HEK293 (cell line): ENCODE data around the gene CKB.

Experiments used
- CTCF ChIA-PET: fragments of 350-600 bp; formaldehyde crosslinking; extraction: SDS; loops from one replicate; lab custom pipeline; 2021; ENCODE audit warnings: antibody characterized with exemption; lab: Yijun Ruan, JAX
- POLR2A ChIA-PET: fragments of 300-600 bp; formaldehyde crosslinking; extraction: SDS; loops from one replicate; lab custom pipeline; 2020; ENCODE audit warnings: antibody characterized with exemption, inconsistent platforms; lab: Yijun Ruan, JAX
- H3K27ac ChIP-seq: fragments of 200-500 bp; sonication (Bioruptor generic); 2 replicates; pipeline ENCODE4 v1.5.1; 2014; ENCODE audit warnings: low read depth, low read length, control low read depth, inconsistent platforms; ENCODE audit errors: extremely low read depth
- H3K36me3 ChIP-seq, 2 experiments: fragments of 200-500 bp in 1 of 2; sonication (Bioruptor generic) in 1 of 2; 1 replicate in 1 of 2; 2 replicates in 1 of 2; pipeline ENCODE4 v1.5.1; 2014 to 2017; ENCODE audit warnings: inconsistent platforms in 2 of 2, low read length in 2 of 2; ENCODE audit not compliant: control insufficient read depth in 2 of 2, insufficient read depth in 1 of 2
- H3K4me1 ChIP-seq: fragments of 200-500 bp; sonication (Bioruptor generic); 2 replicates; pipeline ENCODE4 v1.5.1; 2014; ENCODE audit warnings: mild to moderate bottlenecking, low read length, inconsistent platforms; ENCODE audit not compliant: control insufficient read depth, insufficient read depth
- H3K4me3 ChIP-seq: 2 replicates; pipeline ENCODE4 v1.5.1; 2011; ENCODE audit warnings: low read depth, mild to moderate bottlenecking, control low read depth, low read length, moderate library complexity
- H3K9me3 ChIP-seq: fragments of 200-500 bp; sonication (Bioruptor generic); 2 replicates; pipeline ENCODE4 v1.5.1; 2014; ENCODE audit warnings: low read depth, low read length, inconsistent platforms; ENCODE audit not compliant: control insufficient read depth, insufficient read depth
- KLF1 ChIP-seq: fragments of 450-650 bp; formaldehyde crosslinking; IDR thresholded peaks from 2 replicates; pipeline ENCODE4 v1.5.1; 2016; ENCODE audit warnings: missing biosample characterization, missing genetic modification characterization
- MEIS1 ChIP-seq: sonication (generic); formaldehyde crosslinking; IDR thresholded peaks from 2 replicates; pipeline ENCODE4 v1.8.1; 2022; ENCODE audit warnings: missing genetic modification reagents, mild to moderate bottlenecking, borderline replicate concordance
- PRDM1 ChIP-seq: fragments of 450-650 bp; formaldehyde crosslinking; IDR thresholded peaks from 2 replicates; pipeline ENCODE4; 2016; ENCODE audit warnings: missing biosample characterization, missing genetic modification characterization
- PRDM6 ChIP-seq: fragments of 450-650 bp; formaldehyde crosslinking; IDR thresholded peaks from 2 replicates; pipeline ENCODE4 v1.5.1; 2017; ENCODE audit warnings: missing biosample characterization, missing genetic modification characterization
- SALL2 ChIP-seq: fragments of 450-650 bp; formaldehyde crosslinking; IDR thresholded peaks from 2 replicates; pipeline ENCODE4 v1.5.0; 2017; ENCODE audit warnings: missing biosample characterization, mild to moderate bottlenecking, missing genetic modification characterization, borderline replicate concordance
- SP7 ChIP-seq: fragments of 450-650 bp; formaldehyde crosslinking; IDR thresholded peaks from 2 replicates; pipeline ENCODE4 v1.5.1; 2016; ENCODE audit warnings: missing biosample characterization, missing genetic modification characterization
- ZBTB17 ChIP-seq: fragments of 450-650 bp; formaldehyde crosslinking; IDR thresholded peaks from 2 replicates; pipeline ENCODE4 v1.5.1; 2016; ENCODE audit warnings: missing biosample characterization, missing genetic modification characterization
- ZBTB20 ChIP-seq: fragments of 450-650 bp; formaldehyde crosslinking; IDR thresholded peaks from 2 replicates; pipeline ENCODE4 v1.5.1; 2016; ENCODE audit warnings: missing biosample characterization, missing genetic modification characterization
- ZBTB44 ChIP-seq: fragments of 450-650 bp; IDR thresholded peaks from 2 replicates; pipeline ENCODE4 v1.5.1; 2018; ENCODE audit warnings: missing biosample characterization, mild to moderate bottlenecking, missing genetic modification characterization
- ZBTB7A ChIP-seq: fragments of 450-650 bp; formaldehyde crosslinking; IDR thresholded peaks from 2 replicates; pipeline ENCODE4 v1.5.1; 2016; ENCODE audit warnings: low read depth, missing biosample characterization, missing genetic modification characterization
- ZNF114 ChIP-seq: fragments of 450-650 bp; formaldehyde crosslinking; IDR thresholded peaks from 2 replicates; pipeline ENCODE4 v1.5.0; 2017; ENCODE audit warnings: missing biosample characterization, missing genetic modification characterization
- ZNF350 ChIP-seq: fragments of 450-650 bp; formaldehyde crosslinking; IDR thresholded peaks from 2 replicates; pipeline ENCODE4 v1.5.0; 2017; ENCODE audit warnings: missing biosample characterization, mild to moderate bottlenecking, missing genetic modification characterization
- ZNF362 ChIP-seq: fragments of 450-650 bp; formaldehyde crosslinking; IDR thresholded peaks from 2 replicates; pipeline ENCODE4 v1.5.1; 2016; ENCODE audit warnings: missing biosample characterization, missing genetic modification characterization
- ZNF518A ChIP-seq: fragments of 450-650 bp; formaldehyde crosslinking; conservative IDR thresholded peaks from 2 replicates; pipeline ENCODE4 v1.5.1; 2016; ENCODE audit warnings: low read depth, missing biosample characterization, missing genetic modification characterization
- ZNF561 ChIP-seq: fragments of 450-650 bp; IDR thresholded peaks from 2 replicates; pipeline ENCODE4 v1.5.1; 2018; ENCODE audit warnings: missing biosample characterization, missing genetic modification characterization, borderline replicate concordance
- ZNF596 ChIP-seq: fragments of 450-650 bp; IDR thresholded peaks from 2 replicates; pipeline ENCODE4 v1.5.0; 2018; ENCODE audit warnings: missing biosample characterization, mild to moderate bottlenecking, missing genetic modification characterization, moderate library complexity
- ZNF600 ChIP-seq: fragments of 450-650 bp; formaldehyde crosslinking; IDR thresholded peaks from 2 replicates; pipeline ENCODE4 v1.5.1; 2016; ENCODE audit warnings: missing biosample characterization, missing genetic modification characterization
- ZNF624 ChIP-seq: fragments of 450-650 bp; formaldehyde crosslinking; IDR thresholded peaks from 2 replicates; pipeline ENCODE4 v1.5.1; 2017; ENCODE audit warnings: missing biosample characterization, missing genetic modification characterization
- ZNF660 ChIP-seq: fragments of 450-650 bp; IDR thresholded peaks from 2 replicates; pipeline ENCODE4 v1.5.1; 2018; ENCODE audit warnings: missing biosample characterization, mild to moderate bottlenecking, missing genetic modification characterization
- TF ChIP-seq, protein P1 (sequence below): fragments of 450-650 bp; formaldehyde crosslinking; IDR thresholded peaks from 2 replicates; pipeline ENCODE4 v1.5.1; 2016; ENCODE audit warnings: missing biosample characterization, missing genetic modification characterization
- TF ChIP-seq, protein P2 (sequence below): fragments of 450-650 bp; formaldehyde crosslinking; IDR thresholded peaks from 2 replicates; pipeline ENCODE4 v1.5.1; 2017; ENCODE audit warnings: missing biosample characterization, mild to moderate bottlenecking, missing genetic modification characterization, moderate library complexity
- TF ChIP-seq, protein P3 (sequence below): fragments of 450-650 bp; formaldehyde crosslinking; IDR thresholded peaks from 2 replicates; pipeline ENCODE4 v1.5.1; 2016; ENCODE audit warnings: missing biosample characterization, missing genetic modification characterization, borderline replicate concordance

The CKB gene

GRCh38 chr14:103483600-103483999 is 39.0 kb downstream of the CKB start:
- Histone ChIP-seq H3K36me3 (peaks cover 54 to 56% of the 10 kb centered on the region in 2 experiments), H3K4me1 (no peaks in the 10 kb centered on the region), H3K4me3 (no peak overlapping the region), H3K27ac (no peak overlapping the region), H3K9me3 (no peaks in the 10 kb centered on the region)
- ChIA-PET CTCF (interaction anchor here (0.7 to 1.0 kb wide), 2 partner anchors 35 to 93 kb away, joined by 3 read pairs; no protein-coding TSS in a partner anchor), POLR2A (no interaction called here)
- TF ChIP-seq ZNF561 (tag by site-specific recombination) (no peak), ZBTB20 (tag by site-specific recombination) (no peak), SALL2 (tag by site-specific recombination) (no peak), KLF1 (tag by site-specific recombination) (no peak), ZNF114 (tag by site-specific recombination) (no peak), ZNF624 (no peak), ZNF350 (tag by site-specific recombination) (no peak), ZBTB7A (tag by site-specific recombination) (no peak), ZNF600 (tag by site-specific recombination) (no peak), ZNF362 (tag by site-specific recombination) (no peak), ZNF518A (no peak), MEIS1 (no peak), ZNF596 (no peak), ZBTB44 (tag by site-specific recombination) (no peak), ZNF660 (tag by site-specific recombination) (peak; percentile 74; the same call in 1 of the 2 replicates), PRDM1 (tag by site-specific recombination) (peak; percentile 36; the same call in 1 of the 2 replicates), SP7 (tag by site-specific recombination) (peak; percentile 77), PRDM6 (tag by site-specific recombination) (peak; percentile 53; the same call in 1 of the 2 replicates), ZBTB17 (no peak; the same call in 1 of the 2 replicates)
- TF ChIP-seq, protein P1, sequence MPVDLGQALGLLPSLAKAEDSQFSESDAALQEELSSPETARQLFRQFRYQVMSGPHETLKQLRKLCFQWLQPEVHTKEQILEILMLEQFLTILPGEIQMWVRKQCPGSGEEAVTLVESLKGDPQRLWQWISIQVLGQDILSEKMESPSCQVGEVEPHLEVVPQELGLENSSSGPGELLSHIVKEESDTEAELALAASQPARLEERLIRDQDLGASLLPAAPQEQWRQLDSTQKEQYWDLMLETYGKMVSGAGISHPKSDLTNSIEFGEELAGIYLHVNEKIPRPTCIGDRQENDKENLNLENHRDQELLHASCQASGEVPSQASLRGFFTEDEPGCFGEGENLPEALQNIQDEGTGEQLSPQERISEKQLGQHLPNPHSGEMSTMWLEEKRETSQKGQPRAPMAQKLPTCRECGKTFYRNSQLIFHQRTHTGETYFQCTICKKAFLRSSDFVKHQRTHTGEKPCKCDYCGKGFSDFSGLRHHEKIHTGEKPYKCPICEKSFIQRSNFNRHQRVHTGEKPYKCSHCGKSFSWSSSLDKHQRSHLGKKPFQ (tag by site-specific recombination) = no peak
- TF ChIP-seq, protein P2, sequence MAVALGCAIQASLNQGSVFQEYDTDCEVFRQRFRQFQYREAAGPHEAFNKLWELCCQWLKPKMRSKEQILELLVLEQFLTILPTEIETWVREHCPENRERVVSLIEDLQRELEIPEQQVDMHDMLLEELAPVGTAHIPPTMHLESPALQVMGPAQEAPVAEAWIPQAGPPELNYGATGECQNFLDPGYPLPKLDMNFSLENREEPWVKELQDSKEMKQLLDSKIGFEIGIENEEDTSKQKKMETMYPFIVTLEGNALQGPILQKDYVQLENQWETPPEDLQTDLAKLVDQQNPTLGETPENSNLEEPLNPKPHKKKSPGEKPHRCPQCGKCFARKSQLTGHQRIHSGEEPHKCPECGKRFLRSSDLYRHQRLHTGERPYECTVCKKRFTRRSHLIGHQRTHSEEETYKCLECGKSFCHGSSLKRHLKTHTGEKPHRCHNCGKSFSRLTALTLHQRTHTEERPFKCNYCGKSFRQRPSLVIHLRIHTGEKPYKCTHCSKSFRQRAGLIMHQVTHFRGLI (tag by site-specific recombination) = no peak
- TF ChIP-seq, protein P3, sequence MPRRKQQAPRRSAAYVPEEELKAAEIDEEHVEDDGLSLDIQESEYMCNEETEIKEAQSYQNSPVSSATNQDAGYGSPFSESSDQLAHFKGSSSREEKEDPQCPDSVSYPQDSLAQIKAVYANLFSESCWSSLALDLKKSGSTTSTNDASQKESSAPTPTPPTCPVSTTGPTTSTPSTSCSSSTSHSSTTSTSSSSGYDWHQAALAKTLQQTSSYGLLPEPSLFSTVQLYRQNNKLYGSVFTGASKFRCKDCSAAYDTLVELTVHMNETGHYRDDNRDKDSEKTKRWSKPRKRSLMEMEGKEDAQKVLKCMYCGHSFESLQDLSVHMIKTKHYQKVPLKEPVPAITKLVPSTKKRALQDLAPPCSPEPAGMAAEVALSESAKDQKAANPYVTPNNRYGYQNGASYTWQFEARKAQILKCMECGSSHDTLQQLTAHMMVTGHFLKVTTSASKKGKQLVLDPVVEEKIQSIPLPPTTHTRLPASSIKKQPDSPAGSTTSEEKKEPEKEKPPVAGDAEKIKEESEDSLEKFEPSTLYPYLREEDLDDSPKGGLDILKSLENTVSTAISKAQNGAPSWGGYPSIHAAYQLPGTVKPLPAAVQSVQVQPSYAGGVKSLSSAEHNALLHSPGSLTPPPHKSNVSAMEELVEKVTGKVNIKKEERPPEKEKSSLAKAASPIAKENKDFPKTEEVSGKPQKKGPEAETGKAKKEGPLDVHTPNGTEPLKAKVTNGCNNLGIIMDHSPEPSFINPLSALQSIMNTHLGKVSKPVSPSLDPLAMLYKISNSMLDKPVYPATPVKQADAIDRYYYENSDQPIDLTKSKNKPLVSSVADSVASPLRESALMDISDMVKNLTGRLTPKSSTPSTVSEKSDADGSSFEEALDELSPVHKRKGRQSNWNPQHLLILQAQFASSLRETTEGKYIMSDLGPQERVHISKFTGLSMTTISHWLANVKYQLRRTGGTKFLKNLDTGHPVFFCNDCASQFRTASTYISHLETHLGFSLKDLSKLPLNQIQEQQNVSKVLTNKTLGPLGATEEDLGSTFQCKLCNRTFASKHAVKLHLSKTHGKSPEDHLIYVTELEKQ (tag by site-specific recombination) = no peak
